GM23338 (cell line): ENCODE measurements around the gene BAK1. TPM values are rescaled to one million over a fixed set of nuclear protein-coding genes. Genes with fewer than 3 reads are reported as not detected.

ENCODE experiments used
- ATAC-seq: fragments of 200-7000 bp; cut with Tn5 transposase; 3 replicates; pipeline ENCODE4 v1.9.1; 2020
- DNase-seq: peaks from one replicate; pipeline ENCODE4 v3.0.0-alpha.2; 2015; ENCODE audit warnings: low spot score
- H2AFZ ChIP-seq: fragments of 200-600 bp; sonication (generic); 2 replicates; pipeline ENCODE4 v1.8.0; 2016; ENCODE audit warnings: antibody characterized with exemption, mild to moderate bottlenecking, moderate library complexity
- H3F3A ChIP-seq: fragments of 200-600 bp; sonication (generic); replicated peaks from 2 replicates; pipeline ENCODE4 v1.8.0; 2017; ENCODE audit warnings: antibody characterized with exemption, mixed run types, low read depth
- H3K27ac ChIP-seq: fragments of 200-600 bp; sonication (generic); 2 replicates; pipeline ENCODE4 v1.6.1; 2016; ENCODE audit warnings: low read depth
- H3K27me3 ChIP-seq: fragments of 200-600 bp; sonication (generic); 2 replicates; pipeline ENCODE4 v1.8.0; 2016; ENCODE audit warnings: mild to moderate bottlenecking, mixed run types, moderate library complexity; ENCODE audit not compliant: insufficient read depth
- H3K36me3 ChIP-seq: fragments of 200-600 bp; sonication (generic); 2 replicates; pipeline ENCODE4 v1.8.0; 2016; ENCODE audit warnings: mild to moderate bottlenecking; ENCODE audit not compliant: insufficient read depth
- H3K4me1 ChIP-seq: fragments of 200-600 bp; sonication (generic); 2 replicates; pipeline ENCODE4 v1.8.0; 2016; ENCODE audit warnings: mild to moderate bottlenecking, moderate library complexity; ENCODE audit not compliant: insufficient read depth
- H3K4me2 ChIP-seq: fragments of 200-600 bp; sonication (generic); 2 replicates; pipeline ENCODE4 v1.7.1; 2017; ENCODE audit warnings: mixed run types
- H3K4me3 ChIP-seq: fragments of 200-600 bp; sonication (generic); 2 replicates; pipeline ENCODE4 v1.6.1; 2016; ENCODE audit warnings: mixed run types
- H3K79me2 ChIP-seq: fragments of 200-600 bp; sonication (generic); replicated peaks from 2 replicates; pipeline ENCODE4 v1.8.0; 2017; ENCODE audit warnings: mild to moderate bottlenecking; ENCODE audit not compliant: insufficient read depth
- H3K9me2 ChIP-seq: fragments of 200-600 bp; sonication (generic); 2 replicates; pipeline ENCODE4 v1.8.0; 2017; ENCODE audit not compliant: insufficient read depth
- H4K20me1 ChIP-seq: fragments of 200-600 bp; sonication (generic); replicated peaks from 2 replicates; pipeline ENCODE4 v1.8.0; 2017; ENCODE audit warnings: mild to moderate bottlenecking; ENCODE audit not compliant: insufficient read depth
- H3K27ac Mint-ChIP-seq: 2 replicates; pipeline ENCODE4 v1.8.0; 2020; ENCODE audit warnings: inconsistent platforms, mild to moderate bottlenecking, moderate library complexity, mixed read lengths
- H3K27me3 Mint-ChIP-seq: 3 replicates; pipeline ENCODE4 v1.8.0; 2022; ENCODE audit warnings: low read depth, mild to moderate bottlenecking, moderate library complexity, mixed read lengths, inconsistent platforms; ENCODE audit not compliant: insufficient read depth, poor library complexity
- H3K36me3 Mint-ChIP-seq: 3 replicates; pipeline ENCODE4 v1.8.0; 2021; ENCODE audit warnings: low read depth, mild to moderate bottlenecking, inconsistent platforms, moderate library complexity, mixed read lengths
- H3K4me1 Mint-ChIP-seq: 3 replicates; pipeline ENCODE4 v1.8.0; 2020; ENCODE audit warnings: mild to moderate bottlenecking, inconsistent platforms, mixed read lengths
- H3K4me3 Mint-ChIP-seq: 3 replicates; pipeline ENCODE4 v1.8.0; 2021; ENCODE audit warnings: moderate library complexity, mild to moderate bottlenecking, inconsistent platforms, mixed read lengths
- H3K9me3 Mint-ChIP-seq: 3 replicates; pipeline ENCODE4 v1.8.0; 2020; ENCODE audit warnings: moderate library complexity, mild to moderate bottlenecking, inconsistent platforms, mixed read lengths
- CREB1 ChIP-seq: fragments of 250-450 bp; sonication (Bioruptor Pico); IDR thresholded peaks from 2 replicates; pipeline ENCODE4 v1.5.0; 2020; ENCODE audit warnings: low read depth, mild to moderate bottlenecking, moderate library complexity
- ZNF114 ChIP-seq: fragments of 250-450 bp; sonication (Bioruptor Pico); IDR thresholded peaks from 2 replicates; pipeline ENCODE4 v1.5.0; 2020; ENCODE audit warnings: mild to moderate bottlenecking, moderate library complexity
- polyA plus RNA-seq: library from polyadenylated mRNA; unstranded; fragments of >200 nt; fragmentation: Nextera tagmentation; extraction: Ambion mirVana; gene quantifications from 2 replicates; pipeline ENCODE4 v1.2.1, GENCODE V29; 2016
- total RNA-seq: library from RNA; depleted of rRNA; stranded (reverse); fragments of >200 nt; shearing (Covaris generic); gene quantifications from 2 replicates; pipeline ENCODE4 v1.2.3, GENCODE V29; 2014
- TF ChIP-seq, protein P1 (sequence below), 2 experiments: fragments of 200-600 bp in 1 of 2; sonication (generic) in 1 of 2; conservative IDR thresholded peaks; 2 replicates each; pipeline versions ENCODE4 v1.5.1 to v1.6.1; 2016 to 2017; ENCODE audit warnings: antibody characterized with exemption in 2 of 2, low read depth in 2 of 2, mild to moderate bottlenecking in 2 of 2, moderate library complexity in 1 of 2
- TF ChIP-seq, protein P2 (sequence below): IDR thresholded peaks from 2 replicates; pipeline ENCODE4 v1.6.1; 2016; ENCODE audit warnings: antibody characterized with exemption
- TF ChIP-seq, protein P3 (sequence below): fragments of 250-450 bp; sonication (Bioruptor Pico); IDR thresholded peaks from 2 replicates; pipeline ENCODE4 v1.5.0; 2020; ENCODE audit warnings: mild to moderate bottlenecking, moderate library complexity

BAK1 gene
- total and polyA plus RNA-seq, 2 experiments from 2014 or later, result 22.2 to 45.0 TPM

DNA sequence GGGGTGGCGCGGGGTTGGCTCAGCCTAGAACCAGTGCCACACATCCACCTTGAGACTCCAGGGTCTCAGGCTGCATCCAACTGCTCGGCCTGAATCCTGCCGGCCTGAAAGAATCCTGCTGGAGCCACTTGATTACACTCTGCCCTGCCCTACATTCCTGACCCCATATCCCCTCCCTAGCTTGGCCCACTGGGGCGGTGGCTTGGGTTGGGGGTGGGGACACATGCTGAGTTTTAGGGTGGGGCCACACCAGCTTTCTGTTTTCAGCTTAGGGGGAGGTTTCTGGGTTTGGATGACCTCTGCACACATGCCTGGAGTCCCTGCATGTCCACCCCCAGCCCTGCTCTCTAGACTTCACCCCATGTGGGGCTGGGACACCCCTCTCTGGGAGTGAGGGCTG is 47.8 kb upstream of the BAK1 start:
- H3K4me1 ChIP-seq, result peaks cover 33% of the 10 kb centered on the region
- H3K4me3 ChIP-seq, result no peak overlapping the region
- Mint-ChIP-seq H3K27me3 (peaks cover 10% of the 10 kb centered on the region), H3K4me1 (peaks cover 45% of the 10 kb centered on the region), H3K27ac (no peak overlapping the region), H3K36me3 (peaks cover 4% of the 10 kb centered on the region; the same call in 2 of the 3 replicates), H3K9me3 (no peaks in the 10 kb centered on the region), H3K4me3 (no peak overlapping the region)
- H3K79me2 ChIP-seq, result peaks cover 31% of the 10 kb centered on the region; the same call in 1 of the 2 replicates
- H3K36me3 ChIP-seq, result 0 out of 2 replicates have a peak, but pooled peaks cover 5% of the 10 kb centered on the region
- no peaks in the 10 kb centered on the region for H3K9me2 ChIP-seq
- H2AFZ ChIP-seq, result no peak overlapping the region
- peaks cover 29% of the 10 kb centered on the region for H4K20me1 ChIP-seq
- ATAC-seq (peak; percentile 16), DNase-seq (no peak)
- H3F3A ChIP-seq, result 0 out of 2 replicates have a peak, but pooled peaks cover under 1% of the 10 kb centered on the region
- H3K27me3 ChIP-seq, result peaks cover 1% of the 10 kb centered on the region; the same call in 1 of the 2 replicates
- H3K27ac ChIP-seq, result no peak overlapping the region
- no peak overlapping the region for H3K4me2 ChIP-seq
- TF ChIP-seq, protein P1, sequence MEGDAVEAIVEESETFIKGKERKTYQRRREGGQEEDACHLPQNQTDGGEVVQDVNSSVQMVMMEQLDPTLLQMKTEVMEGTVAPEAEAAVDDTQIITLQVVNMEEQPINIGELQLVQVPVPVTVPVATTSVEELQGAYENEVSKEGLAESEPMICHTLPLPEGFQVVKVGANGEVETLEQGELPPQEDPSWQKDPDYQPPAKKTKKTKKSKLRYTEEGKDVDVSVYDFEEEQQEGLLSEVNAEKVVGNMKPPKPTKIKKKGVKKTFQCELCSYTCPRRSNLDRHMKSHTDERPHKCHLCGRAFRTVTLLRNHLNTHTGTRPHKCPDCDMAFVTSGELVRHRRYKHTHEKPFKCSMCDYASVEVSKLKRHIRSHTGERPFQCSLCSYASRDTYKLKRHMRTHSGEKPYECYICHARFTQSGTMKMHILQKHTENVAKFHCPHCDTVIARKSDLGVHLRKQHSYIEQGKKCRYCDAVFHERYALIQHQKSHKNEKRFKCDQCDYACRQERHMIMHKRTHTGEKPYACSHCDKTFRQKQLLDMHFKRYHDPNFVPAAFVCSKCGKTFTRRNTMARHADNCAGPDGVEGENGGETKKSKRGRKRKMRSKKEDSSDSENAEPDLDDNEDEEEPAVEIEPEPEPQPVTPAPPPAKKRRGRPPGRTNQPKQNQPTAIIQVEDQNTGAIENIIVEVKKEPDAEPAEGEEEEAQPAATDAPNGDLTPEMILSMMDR (conservative IDR thresholded peaks at IDR 0.05; ENCODE audit: low read depth in 2 of 2), result no peak
- TF ChIP-seq ZNF114 (CRISPR knock-in tag), result no peak
- TF ChIP-seq CREB1 (CRISPR knock-in tag), result no peak
- TF ChIP-seq, protein P2, sequence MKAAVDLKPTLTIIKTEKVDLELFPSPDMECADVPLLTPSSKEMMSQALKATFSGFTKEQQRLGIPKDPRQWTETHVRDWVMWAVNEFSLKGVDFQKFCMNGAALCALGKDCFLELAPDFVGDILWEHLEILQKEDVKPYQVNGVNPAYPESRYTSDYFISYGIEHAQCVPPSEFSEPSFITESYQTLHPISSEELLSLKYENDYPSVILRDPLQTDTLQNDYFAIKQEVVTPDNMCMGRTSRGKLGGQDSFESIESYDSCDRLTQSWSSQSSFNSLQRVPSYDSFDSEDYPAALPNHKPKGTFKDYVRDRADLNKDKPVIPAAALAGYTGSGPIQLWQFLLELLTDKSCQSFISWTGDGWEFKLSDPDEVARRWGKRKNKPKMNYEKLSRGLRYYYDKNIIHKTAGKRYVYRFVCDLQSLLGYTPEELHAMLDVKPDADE, result no peak
- TF ChIP-seq, protein P3, sequence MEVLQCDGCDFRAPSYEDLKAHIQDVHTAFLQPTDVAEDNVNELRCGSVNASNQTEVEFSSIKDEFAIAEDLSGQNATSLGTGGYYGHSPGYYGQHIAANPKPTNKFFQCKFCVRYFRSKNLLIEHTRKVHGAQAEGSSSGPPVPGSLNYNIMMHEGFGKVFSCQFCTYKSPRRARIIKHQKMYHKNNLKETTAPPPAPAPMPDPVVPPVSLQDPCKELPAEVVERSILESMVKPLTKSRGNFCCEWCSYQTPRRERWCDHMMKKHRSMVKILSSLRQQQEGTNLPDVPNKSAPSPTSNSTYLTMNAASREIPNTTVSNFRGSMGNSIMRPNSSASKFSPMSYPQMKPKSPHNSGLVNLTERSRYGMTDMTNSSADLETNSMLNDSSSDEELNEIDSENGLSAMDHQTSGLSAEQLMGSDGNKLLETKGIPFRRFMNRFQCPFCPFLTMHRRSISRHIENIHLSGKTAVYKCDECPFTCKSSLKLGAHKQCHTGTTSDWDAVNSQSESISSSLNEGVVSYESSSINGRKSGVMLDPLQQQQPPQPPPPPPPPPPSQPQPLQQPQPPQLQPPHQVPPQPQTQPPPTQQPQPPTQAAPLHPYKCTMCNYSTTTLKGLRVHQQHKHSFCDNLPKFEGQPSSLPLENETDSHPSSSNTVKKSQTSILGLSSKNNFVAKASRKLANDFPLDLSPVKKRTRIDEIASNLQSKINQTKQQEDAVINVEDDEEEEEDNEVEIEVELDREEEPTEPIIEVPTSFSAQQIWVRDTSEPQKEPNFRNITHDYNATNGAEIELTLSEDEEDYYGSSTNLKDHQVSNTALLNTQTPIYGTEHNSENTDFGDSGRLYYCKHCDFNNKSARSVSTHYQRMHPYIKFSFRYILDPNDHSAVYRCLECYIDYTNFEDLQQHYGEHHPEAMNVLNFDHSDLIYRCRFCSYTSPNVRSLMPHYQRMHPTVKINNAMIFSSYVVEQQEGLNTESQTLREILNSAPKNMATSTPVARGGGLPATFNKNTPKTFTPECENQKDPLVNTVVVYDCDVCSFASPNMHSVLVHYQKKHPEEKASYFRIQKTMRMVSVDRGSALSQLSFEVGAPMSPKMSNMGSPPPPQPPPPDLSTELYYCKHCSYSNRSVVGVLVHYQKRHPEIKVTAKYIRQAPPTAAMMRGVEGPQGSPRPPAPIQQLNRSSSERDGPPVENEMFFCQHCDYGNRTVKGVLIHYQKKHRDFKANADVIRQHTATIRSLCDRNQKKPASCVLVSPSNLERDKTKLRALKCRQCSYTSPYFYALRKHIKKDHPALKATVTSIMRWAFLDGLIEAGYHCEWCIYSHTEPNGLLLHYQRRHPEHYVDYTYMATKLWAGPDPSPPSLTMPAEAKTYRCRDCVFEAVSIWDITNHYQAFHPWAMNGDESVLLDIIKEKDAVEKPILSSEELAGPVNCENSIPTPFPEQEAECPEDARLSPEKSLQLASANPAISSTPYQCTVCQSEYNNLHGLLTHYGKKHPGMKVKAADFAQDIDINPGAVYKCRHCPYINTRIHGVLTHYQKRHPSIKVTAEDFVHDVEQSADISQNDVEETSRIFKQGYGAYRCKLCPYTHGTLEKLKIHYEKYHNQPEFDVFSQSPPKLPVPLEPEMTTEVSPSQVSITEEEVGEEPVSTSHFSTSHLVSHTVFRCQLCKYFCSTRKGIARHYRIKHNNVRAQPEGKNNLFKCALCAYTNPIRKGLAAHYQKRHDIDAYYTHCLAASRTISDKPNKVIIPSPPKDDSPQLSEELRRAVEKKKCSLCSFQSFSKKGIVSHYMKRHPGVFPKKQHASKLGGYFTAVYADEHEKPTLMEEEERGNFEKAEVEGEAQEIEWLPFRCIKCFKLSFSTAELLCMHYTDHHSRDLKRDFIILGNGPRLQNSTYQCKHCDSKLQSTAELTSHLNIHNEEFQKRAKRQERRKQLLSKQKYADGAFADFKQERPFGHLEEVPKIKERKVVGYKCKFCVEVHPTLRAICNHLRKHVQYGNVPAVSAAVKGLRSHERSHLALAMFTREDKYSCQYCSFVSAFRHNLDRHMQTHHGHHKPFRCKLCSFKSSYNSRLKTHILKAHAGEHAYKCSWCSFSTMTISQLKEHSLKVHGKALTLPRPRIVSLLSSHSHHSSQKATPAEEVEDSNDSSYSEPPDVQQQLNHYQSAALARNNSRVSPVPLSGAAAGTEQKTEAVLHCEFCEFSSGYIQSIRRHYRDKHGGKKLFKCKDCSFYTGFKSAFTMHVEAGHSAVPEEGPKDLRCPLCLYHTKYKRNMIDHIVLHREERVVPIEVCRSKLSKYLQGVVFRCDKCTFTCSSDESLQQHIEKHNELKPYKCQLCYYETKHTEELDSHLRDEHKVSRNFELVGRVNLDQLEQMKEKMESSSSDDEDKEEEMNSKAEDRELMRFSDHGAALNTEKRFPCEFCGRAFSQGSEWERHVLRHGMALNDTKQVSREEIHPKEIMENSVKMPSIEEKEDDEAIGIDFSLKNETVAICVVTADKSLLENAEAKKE (CRISPR knock-in tag), result no peak
